Stomach (tissue), 4 donors: ENCODE measurements around the gene ARMC3.

Experiments
- EP300 ChIP-seq: sonication (generic); formaldehyde crosslinking; IDR thresholded peaks from one replicate; pipeline ENCODE4 v1.6.1; 2017; ENCODE audit warnings: antibody characterized with exemption
- POLR2A ChIP-seq, 4 donors: fragments of 450-650 bp; IDR thresholded peaks; one replicate each; pipeline ENCODE4 v1.6.1; 2016; ENCODE audit warnings: antibody characterized with exemption in 4 of 4, control low read depth in 2 of 4, mild to moderate bottlenecking in 1 of 4, moderate library complexity in 1 of 4
- POLR2AphosphoS5 ChIP-seq, 3 donors: sonication (generic); formaldehyde crosslinking; IDR thresholded peaks; one replicate each; pipeline ENCODE4 v1.6.1; 2016; ENCODE audit warnings: antibody characterized with exemption in 3 of 3
- TF ChIP-seq, protein P1 (sequence below), 7 experiments: fragments of 450-650 bp in 4 of 7; fragments of 200-600 bp in 3 of 7; sonication (generic) in 3 of 7; IDR thresholded peaks; one replicate each; pipeline ENCODE4 v1.5.1; 2016 to 2019; ENCODE audit warnings: antibody characterized with exemption in 7 of 7, control low read depth in 2 of 7, mild to moderate bottlenecking in 1 of 7

DNA sequence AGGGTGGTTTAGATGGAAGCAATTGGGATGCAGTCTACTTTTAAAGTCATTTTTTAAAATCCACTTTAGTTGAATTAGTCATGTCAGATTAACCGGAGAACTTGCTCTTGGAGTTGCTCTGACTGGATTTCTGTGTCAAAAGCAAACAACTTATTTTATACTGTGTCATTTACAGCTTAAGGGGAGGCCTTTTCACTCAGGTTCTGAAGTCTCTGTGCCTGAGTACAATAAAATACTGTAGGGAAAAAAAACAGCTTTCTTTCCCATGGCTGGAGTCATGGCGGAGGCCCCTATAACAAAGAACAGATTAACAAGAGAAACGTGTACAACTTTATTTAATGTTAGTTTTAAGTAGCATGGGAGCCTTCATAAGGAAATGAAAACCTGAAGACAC is 128.3 kb downstream of the ARMC3 start:
- TF ChIP-seq, protein P1, sequence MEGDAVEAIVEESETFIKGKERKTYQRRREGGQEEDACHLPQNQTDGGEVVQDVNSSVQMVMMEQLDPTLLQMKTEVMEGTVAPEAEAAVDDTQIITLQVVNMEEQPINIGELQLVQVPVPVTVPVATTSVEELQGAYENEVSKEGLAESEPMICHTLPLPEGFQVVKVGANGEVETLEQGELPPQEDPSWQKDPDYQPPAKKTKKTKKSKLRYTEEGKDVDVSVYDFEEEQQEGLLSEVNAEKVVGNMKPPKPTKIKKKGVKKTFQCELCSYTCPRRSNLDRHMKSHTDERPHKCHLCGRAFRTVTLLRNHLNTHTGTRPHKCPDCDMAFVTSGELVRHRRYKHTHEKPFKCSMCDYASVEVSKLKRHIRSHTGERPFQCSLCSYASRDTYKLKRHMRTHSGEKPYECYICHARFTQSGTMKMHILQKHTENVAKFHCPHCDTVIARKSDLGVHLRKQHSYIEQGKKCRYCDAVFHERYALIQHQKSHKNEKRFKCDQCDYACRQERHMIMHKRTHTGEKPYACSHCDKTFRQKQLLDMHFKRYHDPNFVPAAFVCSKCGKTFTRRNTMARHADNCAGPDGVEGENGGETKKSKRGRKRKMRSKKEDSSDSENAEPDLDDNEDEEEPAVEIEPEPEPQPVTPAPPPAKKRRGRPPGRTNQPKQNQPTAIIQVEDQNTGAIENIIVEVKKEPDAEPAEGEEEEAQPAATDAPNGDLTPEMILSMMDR (IDR thresholded peaks at IDR 0.05), result no peak
- no peak for TF ChIP-seq POLR2A (IDR thresholded peaks at IDR 0.05)
- TF ChIP-seq POLR2AphosphoS5 (IDR thresholded peaks at IDR 0.05), result no peak
- TF ChIP-seq EP300, result no peak
